Esophagus squamous epithelium (tissue), 5 donors: ENCODE measurements around the gene DAAM1. TPM values are rescaled to one million over a fixed set of nuclear protein-coding genes. Genes with fewer than 3 reads are reported as not detected.
A peak's percentile ranks its signal among the peaks of the same experiment; 100 is the strongest.

Source experiments
- DNase-seq: peaks from one replicate; lab custom pipeline; 2025; lab: John Stamatoyannopoulos, UW
- H3K27ac ChIP-seq, 4 donors: fragments of 200-600 bp; sonication (generic); one replicate each; pipeline ENCODE4 v1.5.1; 2016 to 2019; ENCODE audit warnings: mild to moderate bottlenecking in 1 of 4
- H3K27me3 ChIP-seq, 4 donors: fragments of 200-600 bp; sonication (generic); 1 replicate in 3 of 4; 2 replicates in 1 of 4; pipeline versions ENCODE4 v1.5.1 to v1.6.0; 2017 to 2021; ENCODE audit warnings: antibody characterized with exemption in 1 of 4
- H3K36me3 ChIP-seq, 3 donors: fragments of 200-600 bp; sonication (generic); one replicate each; pipeline ENCODE4 v1.5.1; 2016 to 2019
- H3K4me1 ChIP-seq, 3 donors: fragments of 200-600 bp; sonication (generic); one replicate each; pipeline ENCODE4 v1.5.1; 2017 to 2019
- H3K4me3 ChIP-seq, 4 donors: fragments of 200-600 bp; sonication (generic); 1 replicate in 3 of 4; 2 replicates in 1 of 4; pipeline ENCODE4 v1.5.1; 2016 to 2019; ENCODE audit warnings: mild to moderate bottlenecking in 2 of 4, moderate library complexity in 1 of 4
- H3K9me3 ChIP-seq, 3 donors: fragments of 200-600 bp; sonication (generic); one replicate each; pipeline ENCODE4 v1.5.1; 2016 to 2019
- CTCF ChIP-seq, 6 experiments: fragments of 450-650 bp in 4 of 6; fragments of 200-600 bp in 2 of 6; sonication (generic) in 2 of 6; IDR thresholded peaks; one replicate each; pipeline ENCODE4 v1.5.1; 2016 to 2019; ENCODE audit warnings: antibody characterized with exemption in 6 of 6, mild to moderate bottlenecking in 4 of 6, moderate library complexity in 4 of 6
- POLR2A ChIP-seq, 4 donors: fragments of 450-650 bp; IDR thresholded peaks; one replicate each; pipeline ENCODE4 v1.6.1; 2017; ENCODE audit warnings: antibody characterized with exemption in 4 of 4, mild to moderate bottlenecking in 4 of 4, moderate library complexity in 3 of 4
- WGBS, 2 donors: methylation state at CpG; one replicate each; pipeline ENCODE4 v1.1.5; 2018; 5-methylcytosine and 5-hydroxymethylcytosine counted together
- intact Hi-C: fragments of 100-400 bp; cut with DNase I; formaldehyde crosslinking; loops from one replicate; pipeline ENCODE4 v1.15.0; 2022
- total RNA-seq, 4 donors: library from RNA; depleted of rRNA; stranded (reverse); fragments of >200 nt; gene quantifications; one replicate each; pipeline ENCODE4 v1.1.0, GENCODE V29; 2016
- donor health status: DM: yes; HTN: yes; CAD: no.

DAAM1 gene
- total RNA-seq, 4 donors from 2014 or later: 47.2 to 91.7 (median 64.0) TPM

GRCh38 chr14:59254911-59255545 is 66.6 kb downstream of the DAAM1 start:
- no peak for TF ChIP-seq CTCF (IDR thresholded peaks at IDR 0.05)
- no peak for TF ChIP-seq POLR2A (IDR thresholded peaks at IDR 0.05)

GRCh38 chr14:59256331-59256730 is 67.9 kb downstream of the DAAM1 start:
- intact Hi-C loops: no loop called here
- H3K4me3 ChIP-seq: no peak overlapping the region
- H3K27ac ChIP-seq: peak overlapping the region in 1 of 4 donors; percentile 87
- peaks cover 6 to 53% (median 23%) of the 10 kb centered on the region in 3 donors for H3K4me1 ChIP-seq
- H3K27me3 ChIP-seq: no peaks in the 10 kb centered on the region
- no peaks in the 10 kb centered on the region for H3K36me3 ChIP-seq
- no peak for TF ChIP-seq CTCF (IDR thresholded peaks at IDR 0.05)
- no peak for TF ChIP-seq POLR2A (IDR thresholded peaks at IDR 0.05)
- H3K9me3 ChIP-seq: no peaks in the 10 kb centered on the region
- 71 to 100% methylated on average over 1 of the region's 1 CpG for WGBS, 2 donors
- no peak for DNase-seq

More at GRCh38 chr14:59254911-59255545, 66.6 kb downstream of the DAAM1 start:
- DNase-seq: no peak
- 36 to 59% methylated on average over 5 of the region's 5 CpGs for WGBS, 2 donors
- Histone ChIP-seq H3K27me3 (no peaks in the 10 kb centered on the region), H3K36me3 (no peaks in the 10 kb centered on the region), H3K4me1 (peaks cover 6 to 54% (median 23%) of the 10 kb centered on the region in 3 donors), H3K27ac (peak overlapping the region; percentile 56 to 90 (median 85)), H3K9me3 (no peaks in the 10 kb centered on the region), H3K4me3 (no peak overlapping the region)
- intact Hi-C loops: no loop called here

GRCh38 chr14:59261334-59261733 is 72.9 kb downstream of the DAAM1 start:
- intact Hi-C loops: no loop called here
- H3K9me3 ChIP-seq: no peaks in the 10 kb centered on the region
- TF ChIP-seq CTCF (IDR thresholded peaks at IDR 0.05) (no peak), POLR2A (IDR thresholded peaks at IDR 0.05) (no peak)
- peaks cover 0 to 24% (median 0%) of the 10 kb centered on the region in 3 donors for H3K4me1 ChIP-seq
- no peak overlapping the region for H3K4me3 ChIP-seq
- H3K27ac ChIP-seq: no peak overlapping the region
- WGBS, 2 donors: 82 to 100% methylated on average over 2 to 3 of the region's 3 CpGs
- no peak for DNase-seq
- H3K27me3 ChIP-seq: no peaks in the 10 kb centered on the region
- H3K36me3 ChIP-seq: peaks cover 0 to 29% (median 0%) of the 10 kb centered on the region in 3 donors

GRCh38 chr14:59262717-59263454 is 74.4 kb downstream of the DAAM1 start:
- peak overlapping the region in 2 of 4 donors; percentile 5 to 25 for H3K27ac ChIP-seq
- intact Hi-C loops: no loop called here
- no peak for DNase-seq
- H3K27me3 ChIP-seq: no peaks in the 10 kb centered on the region
- H3K36me3 ChIP-seq: peaks cover 0 to 32% (median 0%) of the 10 kb centered on the region in 3 donors
- peaks cover 0 to 26% (median 0%) of the 10 kb centered on the region in 3 donors for H3K4me1 ChIP-seq
- TF ChIP-seq POLR2A (IDR thresholded peaks at IDR 0.05) (no peak), CTCF (IDR thresholded peaks at IDR 0.05) (no peak)
- H3K4me3 ChIP-seq: no peak overlapping the region
- 73 to 77% methylated on average over 7 of the region's 7 CpGs for WGBS, 2 donors
- H3K9me3 ChIP-seq: no peaks in the 10 kb centered on the region

GRCh38 chr14:59265808-59266207 is 77.3 kb downstream of the DAAM1 start:
- Histone ChIP-seq H3K27me3 (no peaks in the 10 kb centered on the region), H3K9me3 (no peaks in the 10 kb centered on the region), H3K4me3 (no peak overlapping the region), H3K4me1 (peaks cover 0 to 20% (median 0%) of the 10 kb centered on the region in 3 donors), H3K36me3 (peaks cover 0 to 47% (median 0%) of the 10 kb centered on the region in 3 donors), H3K27ac (no peak overlapping the region)
- intact Hi-C loops: no loop called here
- TF ChIP-seq POLR2A (IDR thresholded peaks at IDR 0.05): no peak
- no peak for TF ChIP-seq CTCF (IDR thresholded peaks at IDR 0.05)
- no peak for DNase-seq
